ENCODE results near the gene FPGS. TPM values are rescaled to one million over a fixed set of nuclear protein-coding genes. Genes with fewer than 3 reads are reported as not detected.
"Not testable (repeated sequence)": the region's sequence is repeated elsewhere in the genome, so short reads cannot be mapped to it uniquely, and the experiment has no call there.

The FPGS gene
- total RNA-seq, 2 experiments from 2014 or later: 67.8 to 73.0 TPM

DNA sequence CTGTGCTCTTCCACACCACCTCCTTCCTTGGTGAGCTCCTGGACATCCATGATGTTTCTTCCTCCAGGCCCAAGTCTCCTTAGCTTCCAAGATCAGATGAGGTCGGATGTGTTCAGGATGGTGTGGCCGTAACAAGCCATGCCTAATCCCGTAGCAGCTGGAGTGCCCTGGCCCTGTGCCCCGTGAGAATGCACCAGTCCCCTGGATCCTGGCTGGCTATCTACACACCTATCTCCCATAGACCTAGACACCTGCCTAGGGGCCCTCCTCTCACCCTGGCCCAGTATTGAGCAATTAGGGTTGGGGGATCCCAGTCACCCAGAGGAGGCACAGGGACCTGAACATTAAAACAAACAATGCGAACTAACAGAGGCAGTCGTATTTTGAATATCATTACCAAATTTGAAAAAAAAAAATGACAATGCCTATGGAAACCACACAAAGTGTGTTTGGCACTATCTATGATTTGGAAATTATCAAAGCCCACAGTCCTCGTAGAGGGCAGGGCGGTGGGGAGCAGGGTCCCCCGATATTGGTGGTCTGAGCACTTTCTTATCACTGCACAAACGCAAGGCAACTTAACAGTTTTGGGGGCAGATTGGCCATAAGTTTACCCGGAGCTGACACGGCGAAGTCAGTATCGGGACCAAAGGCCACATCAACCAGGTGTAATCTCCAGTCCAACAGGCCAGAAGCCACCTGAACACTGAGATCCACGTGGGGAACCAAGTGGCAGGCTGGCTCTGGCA lies 38.6 kb downstream of the FPGS start:
- no peaks in the 10 kb centered on the region for H3K36me3 Mint-ChIP-seq (ENCODE audit: low read depth)
- intact Hi-C loops (cut with micrococcal nuclease): no loop called here
- H3K4me1 Mint-ChIP-seq (ENCODE audit: low read depth): no peaks in the 10 kb centered on the region
- H3K9me3 Mint-ChIP-seq: no peaks in the 10 kb centered on the region
- H3K27ac Mint-ChIP-seq: no peak overlapping the region
- DNase-seq: no peak
- CTCF ChIA-PET: interaction anchor here (0.6 to 2.3 kb wide), 2 partner anchors 28 to 293 kb away, joined by 7 read pairs; no protein-coding TSS in a partner anchor
- no peaks in the 10 kb centered on the region for H3K27me3 Mint-ChIP-seq (ENCODE audit: low read depth)
- no peak overlapping the region for H3K4me3 Mint-ChIP-seq

DNA sequence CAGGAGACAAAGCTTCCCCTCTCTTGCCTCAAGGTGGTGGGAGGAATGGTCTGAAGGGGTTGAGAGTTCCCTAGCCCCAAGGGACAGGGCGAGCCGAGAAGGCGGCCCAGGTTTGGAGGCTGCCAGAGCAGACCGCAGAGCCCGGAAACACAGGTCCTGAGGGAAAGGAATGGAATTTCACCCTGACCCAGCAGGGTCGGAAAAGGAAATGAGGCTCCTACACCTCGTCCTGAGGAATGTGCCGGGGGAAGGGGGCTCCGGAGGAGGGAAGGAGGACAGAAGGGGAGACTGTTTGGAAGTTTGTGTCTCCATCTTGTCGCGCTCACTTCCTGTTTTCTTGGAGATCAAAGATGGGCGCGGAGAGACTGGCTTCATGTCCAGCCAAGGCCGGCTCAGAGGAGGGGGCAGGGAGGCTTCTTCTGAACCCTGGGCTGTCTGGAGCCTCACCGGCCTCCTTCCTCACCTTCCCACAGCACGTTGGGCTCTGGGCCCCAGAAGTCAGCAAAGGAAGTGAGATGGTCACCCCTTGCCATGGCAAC lies 42.2 kb downstream of the FPGS start:
- H3K4me3 Mint-ChIP-seq: no peak overlapping the region
- H3K27me3 Mint-ChIP-seq (ENCODE audit: low read depth): no peaks in the 10 kb centered on the region
- H3K27ac Mint-ChIP-seq: no peak overlapping the region
- no peak for DNase-seq
- H3K9me3 Mint-ChIP-seq: peaks cover 16% of the 10 kb centered on the region
- CTCF ChIA-PET: interaction anchor here (0.9 kb wide), 1 partner anchor 110 kb away, joined by 3 read pairs; the partner anchor contains the start of gene TOR2A
- H3K36me3 Mint-ChIP-seq (ENCODE audit: low read depth): peaks cover 11% of the 10 kb centered on the region
- no peaks in the 10 kb centered on the region for H3K4me1 Mint-ChIP-seq (ENCODE audit: low read depth)
- intact Hi-C loops (cut with micrococcal nuclease): no loop called here

DNA sequence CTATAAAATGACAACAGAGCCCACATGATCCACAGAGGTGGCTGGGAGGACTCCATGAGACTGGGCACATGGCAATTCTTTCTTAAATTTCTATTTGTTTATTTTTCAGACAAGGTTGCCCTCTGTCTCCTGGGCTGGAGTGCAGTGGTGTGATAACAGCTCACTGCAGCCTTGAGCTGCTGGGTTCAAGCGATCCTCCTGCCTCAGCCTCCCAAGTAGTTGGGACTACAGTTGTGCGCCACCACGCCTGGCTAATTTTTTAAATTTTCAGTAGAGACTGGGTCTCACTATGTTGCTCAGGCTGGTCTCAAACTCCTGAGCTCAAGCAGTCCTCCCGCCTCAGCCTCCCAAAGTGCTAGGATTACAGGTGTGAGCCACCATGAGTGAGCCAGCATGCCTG lies 42.9 kb downstream of the FPGS start:
- H3K27me3 Mint-ChIP-seq (ENCODE audit: low read depth); H3K27ac Mint-ChIP-seq; H3K4me3 Mint-ChIP-seq; DNase-seq; intact Hi-C loops (cut with micrococcal nuclease); H3K4me1 Mint-ChIP-seq (ENCODE audit: low read depth): not testable (repeated sequence)
- Mint-ChIP-seq H3K36me3 (ENCODE audit: low read depth) (peaks cover 16% of the 10 kb centered on the region), H3K9me3 (peaks cover 20% of the 10 kb centered on the region)
- CTCF ChIA-PET: interaction anchor here (0.9 to 2.6 kb wide), 2 partner anchors 24 to 111 kb away, joined by 3 to 6 read pairs; partner anchors contain the start of gene TOR2A

DNA sequence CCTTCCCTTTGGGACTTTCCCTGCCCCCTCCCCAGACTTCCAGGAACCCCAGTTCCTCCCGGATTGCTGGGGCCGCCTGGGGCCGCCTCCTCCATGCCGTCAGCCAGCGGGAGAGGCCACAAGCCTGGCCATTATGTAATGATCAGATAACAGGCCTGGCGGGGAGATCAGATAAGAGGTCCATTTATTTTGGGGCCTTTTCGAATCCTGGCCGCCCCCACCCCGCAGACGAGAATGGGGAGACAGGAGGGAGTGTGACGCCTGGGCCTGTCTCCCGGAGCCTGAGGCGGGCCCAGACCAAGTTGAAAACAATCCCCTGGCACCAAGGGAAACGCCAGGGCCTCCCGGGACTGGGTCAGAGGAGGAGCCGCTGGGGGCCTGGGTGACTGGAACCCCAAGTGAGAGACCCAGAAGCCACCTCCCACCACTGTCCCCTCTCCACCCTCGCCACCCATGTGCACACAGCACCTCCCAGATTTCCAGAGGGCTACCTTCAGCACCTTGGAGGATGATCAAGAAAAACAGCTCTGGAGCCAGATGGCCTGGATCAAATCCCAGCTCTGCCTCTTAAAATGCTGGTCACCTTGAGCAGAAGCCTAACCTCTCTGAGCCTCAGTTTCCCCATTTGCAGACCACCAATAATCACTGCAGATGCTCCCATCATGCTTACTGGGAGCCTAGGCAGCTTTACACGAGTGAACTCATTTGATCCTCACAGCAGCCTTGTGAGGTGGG lies 43.9 kb downstream of the FPGS start:
- Mint-ChIP-seq H3K27me3 (ENCODE audit: low read depth) (no peaks in the 10 kb centered on the region), H3K4me1 (ENCODE audit: low read depth) (no peaks in the 10 kb centered on the region), H3K4me3 (no peak overlapping the region), H3K36me3 (ENCODE audit: low read depth) (peaks cover 19% of the 10 kb centered on the region), H3K9me3 (peaks cover 21% of the 10 kb centered on the region), H3K27ac (no peak overlapping the region)
- DNase-seq: no peak
- intact Hi-C loops (cut with micrococcal nuclease): no loop called here
- CTCF ChIA-PET: interaction anchor here (0.9 to 2.6 kb wide), 2 partner anchors 23 to 111 kb away, joined by 4 to 6 read pairs; no protein-coding TSS in a partner anchor

DNA sequence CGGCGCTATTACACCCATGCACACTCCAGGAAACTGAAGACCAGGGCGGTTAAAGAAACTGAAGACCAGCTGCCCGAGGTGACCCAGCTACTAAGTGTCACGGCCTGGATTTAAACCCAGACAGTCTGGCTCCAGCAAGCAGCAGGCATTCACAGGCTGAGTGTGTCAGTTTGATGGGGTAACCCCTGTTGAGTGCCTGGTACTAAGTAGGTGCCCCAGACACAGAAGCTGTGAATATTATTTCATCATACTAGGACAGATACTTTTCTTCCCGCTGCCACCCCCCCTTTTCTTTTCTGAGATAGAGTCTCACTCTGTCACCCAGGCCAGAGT lies 44.5 kb downstream of the FPGS start:
- no peak for DNase-seq
- peaks cover 21% of the 10 kb centered on the region for H3K36me3 Mint-ChIP-seq (ENCODE audit: low read depth)
- H3K9me3 Mint-ChIP-seq: peaks cover 21% of the 10 kb centered on the region
- intact Hi-C loops (cut with micrococcal nuclease): no loop called here
- no peak overlapping the region for H3K4me3 Mint-ChIP-seq
- H3K4me1 Mint-ChIP-seq (ENCODE audit: low read depth): peaks cover 3% of the 10 kb centered on the region
- no peak overlapping the region for H3K27ac Mint-ChIP-seq
- CTCF ChIA-PET: interaction anchor here (0.9 to 2.6 kb wide), 2 partner anchors 23 to 111 kb away, joined by 4 to 6 read pairs; no protein-coding TSS in a partner anchor
- H3K27me3 Mint-ChIP-seq (ENCODE audit: low read depth): no peaks in the 10 kb centered on the region

DNA sequence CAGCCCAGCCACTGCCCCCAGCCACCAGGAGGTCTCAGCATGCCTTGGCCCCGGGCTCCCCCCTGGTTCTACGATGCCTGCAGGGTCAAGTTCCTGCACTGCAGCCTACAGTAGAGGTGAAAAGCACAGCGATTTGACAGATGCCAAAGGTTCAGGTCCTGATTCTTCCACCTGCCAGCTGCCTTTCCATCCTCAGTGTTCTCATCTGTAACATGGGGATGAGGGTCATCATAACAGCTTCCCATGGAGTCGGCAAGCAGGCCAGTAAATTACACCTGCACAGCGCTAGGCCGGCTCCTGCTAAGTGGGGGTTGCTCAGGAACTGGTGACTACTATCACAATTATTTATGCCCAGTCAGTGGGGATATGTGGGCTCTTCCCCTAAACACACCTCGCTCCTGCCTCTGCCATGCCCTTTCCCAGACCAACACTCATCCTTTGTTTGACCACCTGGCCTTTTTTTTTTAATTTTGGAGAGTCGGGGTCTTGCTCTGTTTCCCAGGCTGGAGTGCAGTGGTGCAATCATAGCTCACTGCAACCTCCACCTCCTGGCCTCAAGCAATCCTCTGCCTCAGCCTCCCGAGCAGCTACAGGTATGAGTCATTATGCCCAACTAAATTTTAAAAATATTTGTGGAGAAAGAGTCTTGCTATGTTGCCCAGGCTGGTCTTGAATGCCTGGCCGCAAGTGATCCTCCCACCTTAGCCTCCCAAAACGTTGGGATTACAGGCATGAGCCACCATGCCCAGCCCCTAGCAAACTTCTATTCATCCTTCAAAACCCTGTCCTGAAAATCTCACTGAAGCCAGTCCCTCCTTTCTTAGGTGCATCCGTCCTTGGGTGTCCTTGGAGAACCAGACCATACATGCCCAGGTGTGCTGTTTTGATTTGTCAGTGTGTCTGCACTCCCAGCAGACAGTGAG lies 45.4 kb downstream of the FPGS start:
- Mint-ChIP-seq H3K9me3 (peaks cover 21% of the 10 kb centered on the region), H3K27ac (no peak overlapping the region), H3K4me3 (no peak overlapping the region), H3K27me3 (ENCODE audit: low read depth) (no peaks in the 10 kb centered on the region), H3K36me3 (ENCODE audit: low read depth) (peaks cover 23% of the 10 kb centered on the region), H3K4me1 (ENCODE audit: low read depth) (peaks cover 11% of the 10 kb centered on the region)
- no peak for DNase-seq
- CTCF ChIA-PET: interaction anchor here (2.6 kb wide), 1 partner anchor 22 kb away, joined by 6 read pairs; no protein-coding TSS in a partner anchor
- intact Hi-C loops (cut with micrococcal nuclease): no loop called here

DNA sequence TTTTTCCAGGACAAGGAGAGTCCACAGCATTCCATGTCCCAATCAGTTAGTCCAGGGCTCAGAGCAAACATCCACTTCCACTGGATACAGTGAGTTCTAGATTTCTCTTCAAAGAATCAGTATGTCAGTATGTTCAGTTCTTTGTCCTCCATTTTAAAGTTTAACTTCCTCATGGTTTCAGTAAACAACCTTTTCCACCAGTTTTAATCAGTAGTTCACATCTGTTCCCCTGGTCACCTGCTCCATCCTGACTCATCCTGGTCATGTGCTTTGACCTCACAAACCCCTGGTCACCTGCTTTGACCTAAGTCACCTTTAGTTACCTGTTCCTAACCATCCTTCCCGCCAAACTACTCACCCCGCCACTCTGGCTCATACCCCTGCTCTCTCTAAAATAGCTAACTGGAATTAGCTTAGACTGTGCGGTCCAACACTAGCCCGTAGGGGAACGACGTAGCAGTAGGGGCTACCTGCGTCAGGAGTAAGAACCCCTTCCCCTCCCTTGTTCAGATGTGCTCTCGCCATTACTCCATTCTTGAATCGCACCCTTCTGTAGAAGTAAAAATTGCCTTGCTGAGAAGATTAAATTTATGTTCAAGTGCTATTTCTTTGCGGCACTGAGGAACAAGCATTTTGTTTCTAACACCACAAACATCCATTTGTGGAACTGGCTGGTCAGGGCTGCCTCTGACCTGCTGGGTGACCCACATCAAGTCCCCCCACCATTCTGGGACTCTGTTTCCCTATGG lies 46.2 kb downstream of the FPGS start:
- intact Hi-C loops (cut with micrococcal nuclease): no loop called here
- Mint-ChIP-seq H3K27me3 (ENCODE audit: low read depth) (no peaks in the 10 kb centered on the region), H3K4me1 (ENCODE audit: low read depth) (peaks cover 17% of the 10 kb centered on the region), H3K36me3 (ENCODE audit: low read depth) (peaks cover 23% of the 10 kb centered on the region), H3K27ac (no peak overlapping the region), H3K9me3 (peaks cover 21% of the 10 kb centered on the region), H3K4me3 (no peak overlapping the region)
- CTCF ChIA-PET: no interaction called here
- no peak for DNase-seq

DNA sequence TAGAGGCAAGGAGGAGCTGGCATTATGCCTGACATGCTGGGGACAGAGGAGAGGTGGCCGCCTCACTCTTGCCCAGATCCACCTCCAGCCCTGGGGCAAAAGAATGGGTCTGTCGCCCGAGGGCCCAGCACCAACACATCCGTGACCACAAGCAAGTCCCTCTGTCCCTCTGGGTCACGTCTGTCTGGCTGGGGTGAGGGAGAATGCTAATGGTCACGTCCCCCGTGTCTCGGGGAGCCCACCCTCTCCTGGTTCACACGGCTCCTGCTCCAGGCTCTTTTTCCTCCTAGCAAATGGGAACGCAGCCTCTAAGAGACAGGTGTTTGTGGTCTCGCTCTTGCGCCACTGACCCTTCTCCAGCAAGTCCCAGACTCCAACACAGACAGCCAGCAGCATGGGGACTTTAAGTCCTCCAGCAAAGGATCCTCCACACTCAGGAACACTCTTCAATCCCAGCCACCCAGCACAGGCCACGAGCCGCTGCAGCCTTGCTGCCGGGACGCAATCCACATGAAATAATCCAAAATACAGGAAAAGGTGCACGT lies 47.7 kb downstream of the FPGS start:
- intact Hi-C loops (cut with micrococcal nuclease): no loop called here
- Mint-ChIP-seq H3K27ac (no peak overlapping the region), H3K4me1 (ENCODE audit: low read depth) (peaks cover 23% of the 10 kb centered on the region), H3K36me3 (ENCODE audit: low read depth) (peaks cover 23% of the 10 kb centered on the region), H3K9me3 (peaks cover 21% of the 10 kb centered on the region), H3K27me3 (ENCODE audit: low read depth) (no peaks in the 10 kb centered on the region), H3K4me3 (no peak overlapping the region)
- DNase-seq: no peak
- CTCF ChIA-PET: interaction anchor here (0.7 to 0.9 kb wide), 2 partner anchors 19 to 55 kb away, joined by 3 read pairs; no protein-coding TSS in a partner anchor

DNA sequence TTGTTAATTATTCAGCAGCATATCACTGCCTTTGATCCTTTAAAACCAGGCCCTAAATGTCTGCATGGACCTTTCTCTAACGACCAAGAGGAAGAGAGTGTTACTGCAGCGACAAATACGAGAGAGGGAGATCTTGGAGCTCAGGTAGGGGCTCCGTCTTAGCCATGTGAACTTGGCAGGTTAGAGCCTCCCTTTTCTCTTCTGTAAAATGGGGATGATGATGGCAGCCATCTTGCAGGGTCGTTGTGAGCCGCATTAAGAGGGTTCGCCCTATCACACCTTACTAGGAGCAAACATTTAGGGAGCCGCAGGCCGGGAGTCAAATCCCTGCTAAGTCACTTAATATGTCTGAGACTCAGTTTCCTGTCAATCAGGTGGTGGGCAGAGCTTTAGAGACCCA lies 50.1 kb downstream of the FPGS start:
- peaks cover 30% of the 10 kb centered on the region for H3K4me1 Mint-ChIP-seq (ENCODE audit: low read depth)
- no peaks in the 10 kb centered on the region for H3K27me3 Mint-ChIP-seq (ENCODE audit: low read depth)
- H3K4me3 Mint-ChIP-seq: peak overlapping the region; percentile 86
- DNase-seq: no peak
- H3K9me3 Mint-ChIP-seq: peaks cover 21% of the 10 kb centered on the region
- no peak overlapping the region for H3K27ac Mint-ChIP-seq
- CTCF ChIA-PET: interaction anchor here (0.8 to 4.9 kb wide), 4 partner anchors 17 to 401 kb away, joined by 3 to 26 read pairs (median 3); no protein-coding TSS in a partner anchor
- H3K36me3 Mint-ChIP-seq (ENCODE audit: low read depth): peaks cover 23% of the 10 kb centered on the region
- intact Hi-C loops (cut with micrococcal nuclease): no loop called here

DNA sequence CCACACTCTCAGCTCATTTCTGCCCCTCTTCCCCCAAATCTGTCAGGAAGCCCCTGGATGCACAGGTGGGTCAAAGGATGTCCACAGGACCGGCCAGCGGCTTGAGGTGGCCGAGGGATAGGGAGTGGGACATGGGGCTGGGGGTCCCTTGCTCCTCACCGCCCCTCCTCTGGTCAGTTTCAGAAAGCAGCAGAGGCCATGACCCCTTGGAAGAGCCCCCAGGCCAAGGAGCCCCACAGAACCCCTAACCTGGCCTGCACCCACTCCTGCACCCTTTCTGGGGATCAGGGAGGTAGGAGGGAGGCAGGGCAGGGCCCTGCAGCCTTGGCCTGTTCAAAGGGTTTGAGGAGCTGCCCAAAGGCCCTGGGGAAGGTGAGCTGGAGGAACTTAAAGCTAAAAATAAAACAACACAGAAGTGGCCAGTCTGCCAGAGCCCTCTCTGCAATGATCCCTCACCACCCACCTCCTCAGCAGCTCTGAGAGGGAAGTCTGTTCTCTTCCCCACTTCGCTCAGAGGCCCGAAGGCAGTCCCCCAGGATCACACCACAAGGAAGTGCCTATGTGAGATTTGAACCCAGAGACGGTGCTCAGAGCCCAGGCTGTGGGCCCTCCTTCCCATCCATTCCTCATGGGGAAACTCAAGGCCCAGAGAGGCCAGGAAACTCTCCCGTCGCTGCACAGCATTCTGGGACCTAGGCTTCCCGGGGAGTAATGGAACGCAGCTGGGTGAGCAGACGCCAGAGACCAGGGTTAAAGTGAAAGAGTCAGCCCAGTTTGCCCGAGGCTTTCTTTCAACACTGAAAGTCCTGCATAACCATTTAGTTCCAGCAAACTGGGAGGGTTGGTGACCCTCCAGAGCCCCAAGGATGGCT lies 50.9 kb downstream of the FPGS start:
- CTCF ChIA-PET: interaction anchor here (0.8 to 4.9 kb wide), 3 partner anchors 16 to 68 kb away, joined by 3 to 26 read pairs (median 3); no protein-coding TSS in a partner anchor
- Mint-ChIP-seq H3K27ac (peak overlapping the region; percentile 73), H3K4me1 (ENCODE audit: low read depth) (peaks cover 30% of the 10 kb centered on the region), H3K4me3 (peak overlapping the region; percentile 86), H3K36me3 (ENCODE audit: low read depth) (peaks cover 22% of the 10 kb centered on the region), H3K27me3 (ENCODE audit: low read depth) (no peaks in the 10 kb centered on the region), H3K9me3 (peaks cover 19% of the 10 kb centered on the region)
- DNase-seq: no peak
- intact Hi-C loops (cut with micrococcal nuclease): no loop called here
